CD1c-positive myeloid dendritic cell (primary cell): ENCODE measurements around the gene PTGIR.
"Not testable (repeated sequence)": the region's sequence is repeated elsewhere in the genome, so short reads cannot be mapped to it uniquely, and the experiment has no call there.

Experiments
- DNase-seq: peaks from one replicate; pipeline ENCODE4 v3.0.0-alpha.2; 2016; ENCODE audit errors: extremely low spot score

The PTGIR gene

GRCh38 chr19:46639358-46640182, 14.7 kb upstream of the PTGIR start:
- peak; percentile 79 for DNase-seq

GRCh38 chr19:46637224-46637623, 12.3 kb upstream of the PTGIR start:
- DNase-seq = no peak

GRCh38 chr19:46635920-46636761, 11.3 kb upstream of the PTGIR start, which contains the start of gene GNG8:
Gene GNG8, minus strand, starts transcription at chr19:46636202. Its CDS starts 1,520 bp downstream, at chr19:46634682.
- no peak for DNase-seq

- DNase-seq = no peak
Measured at GRCh38 chr19:46634656-46635218, 9.8 kb upstream of the PTGIR start.

GRCh38 chr19:46634045-46634655, 9.3 kb upstream of the PTGIR start:
- peak; percentile 90 for DNase-seq

GRCh38 chr19:46633130-46633529, 8.2 kb upstream of the PTGIR start:
- no peak for DNase-seq

- DNase-seq = no peak
Measured at GRCh38 chr19:46631481-46631880, 6.6 kb upstream of the PTGIR start.

GRCh38 chr19:46630586-46631205, 5.8 kb upstream of the PTGIR start:
- no peak for DNase-seq

- peak; percentile 58 for DNase-seq
Measured at GRCh38 chr19:46629546-46630025, 4.7 kb upstream of the PTGIR start.

- not testable (repeated sequence) for DNase-seq
Measured at GRCh38 chr19:46628970-46629369, 4.1 kb upstream of the PTGIR start.

GRCh38 chr19:46626446-46626845, 1.6 kb upstream of the PTGIR start:
- DNase-seq = peak; percentile 56

- no peak for DNase-seq
Measured at GRCh38 chr19:46625731-46626130, 842 bp upstream of the PTGIR start.

- DNase-seq = no peak
Measured at GRCh38 chr19:46623915-46624502, 880 bp downstream of the PTGIR start.

- no peak for DNase-seq
Measured at GRCh38 chr19:46622118-46622446, 2.8 kb downstream of the PTGIR start.

GRCh38 chr19:46621191-46622117, 3.4 kb downstream of the PTGIR start:
- no peak for DNase-seq

GRCh38 chr19:46620716-46621115, 4.2 kb downstream of the PTGIR start:
- no peak for DNase-seq

- no peak for DNase-seq
Measured at GRCh38 chr19:46620267-46620666, 4.6 kb downstream of the PTGIR start.

- DNase-seq = peak; percentile 56
Measured at GRCh38 chr19:46618670-46619231, 6.1 kb downstream of the PTGIR start.

- DNase-seq = no peak
Measured at GRCh38 chr19:46617601-46618000, 7.3 kb downstream of the PTGIR start.
